GM18520 (cell line): ENCODE results near the gene FNDC8.
A peak's percentile ranks its signal among the peaks of the same experiment; 100 is the strongest.
"Not testable (repeated sequence)": the region's sequence is repeated elsewhere in the genome, so short reads cannot be mapped to it uniquely, and the experiment has no call there.

ENCODE experiments used
- ATAC-seq: cut with Tn5 transposase; IDR thresholded peaks from one replicate; pipeline ENCODE4 v1.9.1; 2021; ENCODE audit not compliant: unreplicated experiment

FNDC8 gene

DNA sequence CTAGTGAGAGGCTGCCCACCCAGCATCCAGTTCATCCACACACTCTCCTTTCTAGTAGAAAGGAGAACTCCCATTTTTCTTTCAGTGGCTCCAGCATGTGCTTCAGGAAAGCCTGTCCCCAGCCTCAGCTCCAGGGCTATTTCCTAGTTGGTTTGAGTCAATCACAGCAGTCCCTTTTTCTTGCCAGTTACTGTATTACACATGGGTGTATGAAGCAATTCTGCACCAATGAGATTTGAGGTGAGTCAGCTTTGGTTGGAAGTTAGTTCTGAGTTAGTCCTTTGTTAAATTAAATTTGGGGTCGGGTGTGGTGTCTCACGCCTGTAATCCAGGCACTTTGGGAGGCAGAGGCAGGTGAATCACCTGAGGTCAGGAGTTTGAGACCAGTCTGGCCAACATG, 26.5 kb upstream of the FNDC8 start:
- no peak for ATAC-seq

DNA sequence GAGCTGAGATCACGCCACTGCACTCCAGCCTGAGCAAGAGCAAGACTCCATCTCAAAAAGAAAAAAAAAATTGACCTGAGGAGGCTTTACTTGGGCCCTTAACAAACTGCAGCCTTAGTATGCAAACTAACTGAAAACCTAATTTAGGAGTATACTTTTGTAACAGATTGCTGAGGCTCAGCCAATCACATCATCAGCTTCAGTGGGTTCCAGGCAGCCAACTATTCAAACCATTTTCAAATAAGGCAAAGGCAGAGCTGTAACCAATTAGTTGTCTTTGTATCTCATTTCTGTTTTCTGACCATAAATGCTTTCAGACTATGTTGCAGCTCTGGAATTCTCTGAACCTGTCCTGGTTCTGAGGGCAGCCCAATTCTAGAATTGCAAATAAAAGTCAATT, 25.7 kb upstream of the FNDC8 start:
- no peak for ATAC-seq

DNA sequence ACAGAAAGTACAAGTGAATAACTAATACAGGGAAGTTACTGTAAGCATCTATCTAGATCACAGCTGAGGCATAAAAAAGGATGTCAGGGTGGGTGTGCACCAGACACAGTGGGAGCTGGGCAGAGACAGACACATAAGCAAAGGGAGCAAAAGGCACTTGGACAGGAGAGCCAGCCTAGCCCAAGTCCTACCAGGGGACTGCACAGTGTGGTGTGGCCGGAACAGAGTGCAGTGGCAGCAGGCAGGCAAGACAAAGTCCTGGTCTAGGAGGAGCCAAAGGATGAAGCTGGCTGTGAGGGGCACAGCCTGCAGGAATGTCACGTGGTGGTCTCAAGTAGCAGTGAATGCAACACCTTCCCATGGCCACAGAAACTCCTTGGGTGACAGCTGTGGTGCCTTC, 23.6 kb upstream of the FNDC8 start:
- ATAC-seq = no peak

DNA sequence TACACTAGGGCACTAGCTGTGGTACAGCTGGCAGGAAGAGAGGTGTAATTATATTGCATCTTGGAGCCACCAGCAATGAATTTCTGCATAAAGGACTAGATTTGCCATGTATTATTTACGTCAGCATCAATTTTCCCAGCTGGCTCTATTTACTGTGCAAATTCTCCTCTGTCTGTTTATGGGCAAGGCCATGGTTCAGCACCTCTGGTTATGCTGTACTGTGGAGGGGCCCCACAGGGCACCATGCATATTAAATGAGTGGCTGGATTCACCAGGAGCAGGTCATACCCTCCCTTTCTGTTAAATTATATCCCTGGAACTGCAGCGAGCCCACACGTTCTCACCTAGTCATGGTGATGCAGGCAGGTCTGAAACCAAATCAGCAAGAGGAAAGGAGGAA, 21.5 kb upstream of the FNDC8 start:
- no peak for ATAC-seq

DNA sequence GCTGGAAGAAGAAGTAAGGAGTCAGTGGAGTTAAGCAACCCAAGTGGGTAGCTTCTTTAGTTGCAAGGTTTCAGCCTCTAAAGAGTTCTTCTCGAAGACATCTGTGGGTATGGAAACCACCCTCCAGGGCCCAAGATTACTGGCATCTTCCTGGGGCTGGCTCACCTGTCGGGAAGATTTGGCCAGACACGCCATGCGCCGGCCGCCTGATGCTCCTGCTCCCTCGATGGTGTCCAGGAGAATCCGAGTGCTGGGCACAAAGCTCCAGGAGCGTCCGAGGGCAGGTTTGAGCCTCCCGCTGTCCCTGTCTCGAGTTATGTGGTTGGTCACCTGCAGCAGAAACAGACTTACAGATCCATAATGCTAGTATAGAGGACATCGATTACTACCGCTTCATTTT, 20.4 kb upstream of the FNDC8 start:
- no peak for ATAC-seq

DNA sequence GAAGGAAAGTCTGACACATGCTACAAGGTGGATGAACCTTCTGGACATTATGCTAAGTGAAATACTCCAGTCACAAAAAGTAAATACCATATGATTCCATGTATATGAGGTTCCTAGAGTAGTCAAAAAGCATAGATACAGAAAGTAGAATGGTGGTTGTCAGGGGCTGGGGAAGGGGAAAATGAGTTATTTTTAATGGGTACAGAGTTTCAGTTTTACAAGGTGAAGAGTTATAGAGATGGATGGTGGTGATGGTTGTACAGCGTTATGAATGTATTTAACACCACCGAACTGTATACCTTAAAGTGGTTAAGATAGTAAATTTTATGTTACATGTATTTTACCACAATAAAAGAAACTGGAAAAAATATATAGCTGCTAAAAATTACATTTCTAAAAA, 19.7 kb upstream of the FNDC8 start:
- no peak for ATAC-seq

DNA sequence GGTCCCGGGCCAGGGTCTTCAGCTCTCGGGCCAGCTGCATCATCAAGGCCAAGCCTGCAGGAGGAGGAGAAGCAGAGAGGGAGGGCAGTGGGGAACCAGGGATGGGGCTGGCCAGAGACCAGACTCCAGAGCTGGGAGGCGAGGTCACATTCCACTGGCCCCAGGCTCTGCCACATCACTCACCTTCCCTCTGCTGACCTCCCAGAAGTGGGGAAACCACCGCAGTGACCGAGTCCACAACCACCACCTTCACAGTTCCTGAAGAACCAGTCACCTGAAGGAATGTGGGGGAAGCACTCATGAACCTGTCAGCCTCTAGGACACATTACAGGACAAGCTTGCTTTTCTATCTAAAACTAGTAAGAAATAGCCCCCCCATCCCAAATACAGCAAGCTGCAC, 18.1 kb upstream of the FNDC8 start:
- no peak for ATAC-seq

DNA sequence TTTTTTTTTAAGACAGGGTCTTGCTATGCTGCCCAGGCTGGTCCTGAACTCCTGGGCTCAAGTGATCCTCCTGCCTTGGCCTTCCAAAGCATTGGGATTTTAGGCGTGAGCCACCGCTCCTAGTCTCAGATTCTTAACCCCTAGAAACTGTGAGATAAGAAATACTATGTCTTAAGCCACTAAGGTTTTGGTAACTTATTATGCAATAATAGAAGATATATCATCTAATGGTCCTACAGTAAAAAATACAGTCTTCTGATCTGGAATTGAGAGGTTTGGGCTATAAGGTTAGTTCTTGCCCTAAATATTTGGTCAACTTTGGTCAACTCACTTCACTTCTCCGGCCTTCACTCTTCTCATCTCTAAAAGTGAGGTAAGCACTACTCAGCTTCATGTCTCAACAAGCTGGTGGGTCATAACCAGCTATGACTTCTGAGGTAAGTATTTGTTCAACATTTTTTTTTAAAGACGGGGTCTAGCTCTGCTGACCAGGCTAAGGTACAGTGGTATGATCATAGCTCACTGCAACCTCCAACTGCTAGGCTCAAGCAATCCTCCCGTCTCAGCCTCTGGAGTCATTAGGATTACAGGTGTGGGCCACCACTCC, 16.5 kb upstream of the FNDC8 start:
- no peak for ATAC-seq

DNA sequence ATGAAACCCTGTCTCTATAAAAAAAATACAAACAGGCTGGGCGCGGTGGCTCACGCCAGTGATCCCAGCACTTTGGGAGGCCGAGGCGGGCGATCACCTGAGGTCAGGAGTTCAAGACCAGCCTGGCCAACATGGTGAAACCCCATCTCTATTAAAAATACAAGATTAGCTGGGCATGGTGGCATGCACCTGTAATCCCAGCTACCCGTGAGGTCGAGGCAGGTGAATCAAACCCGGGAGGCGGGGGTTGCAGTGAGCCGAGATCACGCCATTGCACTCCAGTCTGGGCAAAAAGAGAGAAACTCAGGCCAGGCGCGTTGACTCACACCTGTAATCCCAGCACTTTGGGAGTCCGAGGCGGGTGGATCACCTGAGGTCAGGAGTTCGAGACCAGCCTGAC, 10.6 kb upstream of the FNDC8 start:
- ATAC-seq = not testable (repeated sequence)

DNA sequence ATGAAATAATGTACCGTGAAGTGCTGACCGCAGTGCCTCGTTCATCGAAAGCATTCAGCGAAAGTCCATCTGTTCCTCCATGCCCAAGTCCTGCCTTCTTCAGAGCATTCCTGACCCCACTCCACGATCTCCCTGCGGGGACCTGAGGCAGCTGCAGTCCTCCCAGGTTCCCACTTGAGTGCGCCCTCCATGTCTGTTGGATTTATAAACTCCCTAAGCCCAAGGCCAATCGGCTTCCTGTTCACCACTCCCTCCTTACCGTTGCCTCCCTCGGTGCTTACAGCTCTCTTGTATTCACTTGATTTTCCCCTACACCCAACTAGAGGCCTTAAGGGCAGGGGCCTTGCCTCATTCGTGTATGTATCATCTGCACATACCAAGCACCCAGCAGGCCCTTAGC, 4.6 kb upstream of the FNDC8 start:
- ATAC-seq = no peak

DNA sequence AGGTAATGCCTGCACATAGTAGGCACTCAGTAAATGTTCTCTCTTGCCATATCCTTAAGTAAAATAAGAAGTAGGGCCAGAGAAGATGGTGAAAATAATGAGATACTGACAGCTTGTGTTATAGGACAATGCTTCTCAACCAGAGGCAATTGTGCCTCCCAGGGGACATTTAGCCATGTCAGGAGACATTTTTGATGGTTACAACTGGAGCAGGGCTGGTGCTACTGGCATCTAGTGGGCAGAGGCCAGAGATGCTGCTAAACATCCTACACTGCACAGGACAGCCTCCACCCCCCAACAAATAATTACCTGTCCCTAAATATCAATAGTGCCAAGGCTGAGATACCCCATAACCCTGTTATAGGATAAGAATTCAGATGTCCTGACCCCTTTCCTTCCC, 3.4 kb upstream of the FNDC8 start:
- ATAC-seq = no peak

DNA sequence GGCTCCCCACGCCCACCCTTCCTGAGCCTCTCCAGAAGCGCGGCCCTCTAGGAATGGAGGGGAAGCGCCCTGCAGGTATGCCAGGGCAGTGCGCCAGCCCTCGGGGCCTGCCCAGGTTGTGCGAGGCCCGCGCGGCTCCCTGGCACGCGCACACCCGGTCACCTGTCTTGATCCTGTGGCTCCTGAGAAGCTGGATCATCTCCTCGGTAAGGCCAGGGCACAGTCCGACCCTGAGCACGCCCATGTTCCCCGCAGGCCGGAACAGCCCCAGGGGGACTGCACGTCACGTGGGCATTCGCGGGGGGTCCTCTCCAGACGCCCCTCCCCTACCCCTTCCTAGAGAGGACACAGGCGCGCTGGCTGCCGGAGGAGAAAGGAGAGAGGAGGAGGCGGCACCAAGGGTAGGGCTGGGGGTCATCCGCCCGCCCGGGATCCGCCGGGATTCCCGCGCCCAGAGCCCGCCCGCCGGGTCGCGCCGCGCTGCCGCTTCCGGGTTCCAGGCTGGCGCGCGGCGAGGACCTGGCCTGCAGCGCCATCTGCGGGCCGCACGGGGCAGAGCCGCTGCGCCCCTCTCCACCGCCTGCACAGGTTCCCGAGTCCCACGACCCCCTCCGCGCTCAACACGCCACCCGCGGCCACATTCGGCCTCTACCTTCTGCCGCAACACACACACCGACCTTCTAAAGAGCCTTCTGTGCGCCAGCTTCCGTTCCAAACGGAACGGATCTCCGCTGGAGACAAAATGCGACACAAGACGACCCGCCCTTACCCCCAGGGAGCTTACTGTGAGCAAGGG, 1.8 kb upstream of the FNDC8 start, which contains the start of gene RAD51D:
RAD51D (minus strand) TSS at position 491 of the 796 bp plus-strand sequence; CDS start at position 244, 247 bp downstream.
- peak; percentile 60 for ATAC-seq

DNA sequence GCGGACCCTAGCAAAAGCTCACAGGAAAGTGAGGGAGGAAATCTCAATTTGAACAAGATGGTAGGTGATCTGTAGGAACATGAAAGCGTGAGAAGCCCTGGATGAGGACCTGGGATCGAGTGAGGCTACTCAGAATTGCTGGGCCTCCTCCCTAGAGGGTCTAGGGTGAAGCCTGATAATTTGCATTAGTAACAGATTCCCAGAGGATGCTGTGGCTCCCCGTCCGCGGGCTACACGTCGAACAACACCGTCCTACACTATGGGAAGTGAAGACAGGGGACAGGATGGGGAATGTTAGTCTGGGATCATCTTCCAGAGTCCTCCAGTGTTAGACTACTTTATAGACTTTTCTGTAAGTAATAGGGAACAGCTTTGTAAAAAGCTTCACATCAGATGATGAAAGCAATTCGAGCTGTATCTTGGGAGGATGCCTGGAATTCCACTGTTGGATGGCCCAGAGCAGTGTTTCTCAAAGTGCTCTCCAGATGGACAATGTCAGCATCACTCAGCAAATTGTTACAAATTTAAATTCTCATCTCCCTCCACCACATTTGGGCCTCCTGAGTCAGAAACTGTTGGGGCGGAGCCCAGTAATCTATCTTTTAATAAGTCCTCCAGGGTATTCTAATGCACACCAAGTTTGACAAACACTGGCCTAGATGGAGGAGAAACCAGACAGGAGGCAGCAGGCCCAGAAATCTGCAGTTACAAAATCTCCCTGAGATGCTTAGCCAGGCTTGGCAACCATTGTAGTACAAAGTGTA, 6.5 kb downstream of the FNDC8 start:
- ATAC-seq = no peak

DNA sequence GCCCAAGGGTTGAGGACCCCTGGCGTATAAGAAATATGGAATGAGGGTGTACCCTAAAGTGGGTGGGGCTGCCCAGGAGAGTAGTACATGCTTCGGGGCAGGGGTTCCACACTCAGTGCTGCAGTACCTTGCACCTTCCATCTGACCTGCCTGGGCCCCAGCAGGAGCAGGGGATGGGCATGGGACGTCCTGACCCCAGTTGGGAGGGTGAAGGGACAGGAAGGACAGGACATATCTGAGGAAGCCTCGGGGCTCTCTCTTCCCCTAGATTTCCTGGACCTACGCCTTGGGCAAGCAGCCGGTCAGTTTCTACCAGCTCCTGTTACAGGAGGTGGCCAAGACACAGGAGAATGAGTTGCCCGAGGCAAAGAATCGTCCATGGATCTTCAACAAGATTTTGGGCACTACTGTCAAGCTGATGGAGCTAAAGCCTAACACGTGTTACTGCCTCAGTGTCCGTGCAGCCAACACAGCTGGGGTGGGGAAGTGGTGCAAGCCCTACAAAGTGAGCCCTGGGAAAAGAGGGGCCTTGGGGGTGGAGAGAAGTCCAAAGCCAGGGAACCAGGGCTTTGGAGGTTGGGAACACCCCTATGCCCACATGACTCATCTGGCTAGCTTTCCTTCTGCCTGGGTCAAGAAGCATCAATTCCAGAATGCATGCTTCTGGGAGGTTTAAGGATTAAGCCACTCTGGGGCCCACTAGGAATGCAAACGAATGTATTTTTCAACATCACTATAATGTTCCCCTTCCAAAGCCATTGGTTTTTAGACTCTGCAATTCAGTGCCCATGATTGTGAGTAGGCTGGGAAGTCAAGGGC, 7.9 kb downstream of the FNDC8 start:
- no peak for ATAC-seq

DNA sequence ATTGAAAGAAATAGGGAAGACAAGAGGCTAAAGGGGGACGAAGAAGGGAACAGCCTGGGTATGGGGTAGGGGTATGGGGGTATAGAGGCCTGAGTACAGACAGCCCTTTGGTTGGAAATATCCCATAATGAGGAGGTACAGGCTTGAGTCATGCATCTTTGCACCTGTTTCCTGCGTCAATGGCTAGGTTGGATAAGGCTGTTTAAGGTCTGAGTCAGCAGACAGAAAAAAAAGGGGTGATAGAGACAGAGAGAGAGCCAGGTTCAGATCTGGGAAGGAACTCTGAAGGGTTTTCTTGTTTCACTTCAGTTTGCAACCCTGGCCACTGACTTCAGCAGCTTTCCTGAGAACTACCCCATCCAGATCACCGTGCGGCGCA, 8.5 kb downstream of the FNDC8 start:
- ATAC-seq = no peak

DNA sequence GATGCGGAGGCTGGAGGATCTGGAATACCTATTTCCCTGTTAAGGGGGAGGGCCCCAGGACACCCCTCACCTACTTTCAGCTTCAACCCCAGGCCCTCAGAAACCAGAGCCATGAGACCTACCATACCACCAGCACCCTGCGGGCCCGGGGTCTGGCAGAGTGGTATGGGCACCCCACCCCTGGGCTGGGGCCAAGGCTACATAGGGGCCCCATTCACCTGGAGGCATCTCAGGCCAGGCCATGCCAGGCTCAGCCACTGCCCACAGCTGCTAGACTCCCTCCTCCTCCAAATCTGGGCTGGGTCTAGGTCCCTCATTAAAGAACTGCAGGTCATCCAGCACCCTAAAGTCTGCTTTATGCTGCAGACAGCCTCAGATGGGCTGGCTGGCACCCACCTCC, 9.0 kb downstream of the FNDC8 start:
- ATAC-seq = no peak

DNA sequence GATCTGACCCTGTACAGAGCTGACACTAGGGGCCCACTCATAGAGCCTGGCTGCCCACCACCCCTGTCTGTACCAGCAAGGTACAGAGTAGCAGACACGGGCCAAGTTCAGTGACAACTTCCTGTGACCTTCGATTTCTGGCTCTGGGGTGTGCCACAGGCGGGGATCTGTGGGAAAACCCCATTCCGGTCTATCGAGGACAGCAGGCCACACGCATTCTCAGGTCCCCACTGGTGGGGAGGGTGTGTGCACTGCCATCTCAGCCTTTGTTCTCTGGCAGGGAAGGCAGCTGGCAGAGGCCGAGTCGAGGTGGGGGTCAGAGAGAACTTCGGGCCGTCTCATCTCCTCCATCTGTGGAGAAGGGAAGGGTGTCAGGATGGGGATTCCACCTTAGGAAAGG, 10.7 kb downstream of the FNDC8 start:
- no peak for ATAC-seq

DNA sequence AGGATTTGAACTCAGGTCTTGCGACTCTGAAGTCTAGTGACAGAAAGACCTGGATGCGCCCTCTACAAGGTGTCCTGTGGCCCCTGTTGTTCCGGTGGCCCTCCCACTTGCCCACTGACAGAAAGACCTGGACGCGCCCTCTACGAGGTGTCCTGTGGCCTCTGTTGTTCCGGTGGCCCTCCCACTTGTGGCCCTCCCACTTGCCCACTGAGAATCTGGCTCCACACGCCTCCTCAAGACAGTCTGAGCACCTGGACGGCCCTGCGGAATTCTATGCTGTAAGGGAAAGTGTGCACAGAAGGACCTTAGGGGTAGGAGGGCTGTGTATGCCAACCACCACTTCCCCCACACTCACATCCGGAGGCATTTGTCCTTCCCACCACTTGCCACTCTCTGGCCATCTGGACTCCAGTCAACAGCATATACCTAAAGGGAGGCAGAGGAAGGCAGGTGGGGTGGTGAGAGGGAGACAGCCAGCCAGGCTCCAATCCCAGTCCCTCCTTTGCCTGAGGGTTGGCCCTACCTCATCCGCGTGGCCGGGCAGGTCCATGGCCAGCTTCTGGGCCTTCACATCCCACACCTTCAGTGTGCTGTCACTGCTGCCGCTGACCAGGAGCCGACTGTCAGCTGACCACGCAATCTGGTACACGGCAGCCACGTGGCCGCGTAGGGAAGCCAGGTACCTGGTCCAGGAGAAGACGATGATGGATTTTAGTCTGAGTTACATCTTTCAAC, 11.6 kb downstream of the FNDC8 start:
- no peak for ATAC-seq

DNA sequence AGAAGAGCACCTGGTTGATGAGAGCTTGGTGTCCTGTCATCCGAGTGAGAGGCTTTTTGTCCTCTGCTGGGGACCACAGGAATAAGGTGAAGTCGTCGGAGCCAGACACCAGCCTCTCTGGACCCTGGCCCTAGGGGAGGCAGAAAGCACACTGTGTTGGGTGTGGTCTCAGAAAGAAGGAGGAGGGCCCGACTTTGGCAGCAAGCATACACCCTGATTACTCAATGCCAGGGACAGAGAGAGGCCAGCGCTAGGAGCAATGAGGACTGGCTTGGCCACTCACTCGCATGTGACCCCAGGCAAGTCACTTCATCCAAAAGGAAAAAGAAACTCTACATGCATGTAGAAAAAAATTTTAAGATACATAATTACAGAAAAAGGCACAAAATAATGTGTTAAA, 13.9 kb downstream of the FNDC8 start:
- no peak for ATAC-seq

DNA sequence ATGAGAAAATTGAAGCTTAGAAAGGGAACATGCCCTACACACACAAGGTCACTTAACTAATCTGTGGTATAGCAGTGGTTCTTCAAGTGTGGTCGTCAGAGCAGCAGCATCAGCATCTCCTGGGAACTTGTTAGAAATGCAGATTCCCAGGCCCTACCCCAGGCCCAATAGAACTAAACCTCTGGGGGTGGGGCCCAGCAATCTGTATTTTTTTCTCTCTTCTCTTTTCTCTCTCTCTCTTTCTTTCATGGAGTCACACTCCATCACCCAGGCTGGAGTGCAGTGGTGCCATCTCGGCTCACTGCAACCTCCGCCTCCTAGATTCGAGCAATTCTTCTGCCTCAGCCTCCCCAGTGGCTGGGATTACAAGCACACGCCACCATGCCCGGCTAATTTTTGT, 16.8 kb downstream of the FNDC8 start:
- ATAC-seq = no peak
